ENCODE results near the gene ISCU.

DNA sequence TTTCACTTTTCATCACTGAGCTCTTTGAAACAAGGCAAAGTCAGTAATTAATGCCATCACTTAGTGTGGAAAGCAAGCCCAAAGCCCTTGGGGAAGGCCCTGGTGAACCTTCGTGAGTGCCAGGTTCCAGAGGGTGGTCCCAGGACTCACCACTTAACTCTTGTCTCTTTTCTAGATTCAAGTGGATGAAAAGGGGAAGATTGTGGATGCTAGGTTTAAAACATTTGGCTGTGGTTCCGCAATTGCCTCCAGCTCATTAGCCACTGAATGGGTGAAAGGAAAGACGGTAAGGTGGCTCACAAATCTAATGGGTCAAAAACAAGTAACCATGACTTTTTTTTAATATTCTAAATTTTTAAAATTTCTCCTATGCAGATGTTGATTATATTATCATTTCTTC is 2.8 kb downstream of the ISCU start:
- TF ChIP-seq, protein P1, sequence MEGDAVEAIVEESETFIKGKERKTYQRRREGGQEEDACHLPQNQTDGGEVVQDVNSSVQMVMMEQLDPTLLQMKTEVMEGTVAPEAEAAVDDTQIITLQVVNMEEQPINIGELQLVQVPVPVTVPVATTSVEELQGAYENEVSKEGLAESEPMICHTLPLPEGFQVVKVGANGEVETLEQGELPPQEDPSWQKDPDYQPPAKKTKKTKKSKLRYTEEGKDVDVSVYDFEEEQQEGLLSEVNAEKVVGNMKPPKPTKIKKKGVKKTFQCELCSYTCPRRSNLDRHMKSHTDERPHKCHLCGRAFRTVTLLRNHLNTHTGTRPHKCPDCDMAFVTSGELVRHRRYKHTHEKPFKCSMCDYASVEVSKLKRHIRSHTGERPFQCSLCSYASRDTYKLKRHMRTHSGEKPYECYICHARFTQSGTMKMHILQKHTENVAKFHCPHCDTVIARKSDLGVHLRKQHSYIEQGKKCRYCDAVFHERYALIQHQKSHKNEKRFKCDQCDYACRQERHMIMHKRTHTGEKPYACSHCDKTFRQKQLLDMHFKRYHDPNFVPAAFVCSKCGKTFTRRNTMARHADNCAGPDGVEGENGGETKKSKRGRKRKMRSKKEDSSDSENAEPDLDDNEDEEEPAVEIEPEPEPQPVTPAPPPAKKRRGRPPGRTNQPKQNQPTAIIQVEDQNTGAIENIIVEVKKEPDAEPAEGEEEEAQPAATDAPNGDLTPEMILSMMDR (IDR thresholded peaks at IDR 0.05): no peak
- TF ChIP-seq POLR2AphosphoS5 (IDR thresholded peaks at IDR 0.05): no peak
